ENCODE data around the gene ATRNL1. TPM values are rescaled to one million over a fixed set of nuclear protein-coding genes. Genes with fewer than 3 reads are reported as not detected.

The ATRNL1 gene
- total and polyA plus RNA-seq, 2 of the 8 experiments (the other 6 are each of a cell fraction or from before 2014, with no cell fraction given) = 5.1 to 17.6 TPM

DNA sequence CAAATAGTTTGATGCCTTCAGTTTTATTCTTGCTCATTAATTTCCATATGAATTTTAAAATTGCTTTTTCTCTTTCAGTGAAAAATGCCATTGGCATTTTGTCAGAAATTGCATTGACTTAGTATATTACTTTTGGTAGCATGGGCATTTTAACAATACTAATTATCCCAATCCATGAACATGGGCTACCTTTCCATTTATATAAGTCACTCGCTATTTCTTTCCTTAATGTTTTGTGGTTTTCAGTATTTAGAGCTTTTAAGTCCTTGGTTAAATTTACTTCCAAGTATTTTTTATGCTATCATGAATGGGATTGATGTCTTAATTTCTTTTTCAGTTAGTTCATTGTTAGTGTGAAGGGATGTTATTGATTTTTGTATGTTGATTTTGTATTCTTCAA lies 297.4 kb downstream of the ATRNL1 start:
- FAIRE-seq = no peak
- POLR2A ChIA-PET (ENCODE audit: partially characterized antibody) = no interaction called here
- CTCF ChIA-PET (ENCODE audit: partially characterized antibody) = no interaction called here
- TF ChIP-seq, protein P1, sequence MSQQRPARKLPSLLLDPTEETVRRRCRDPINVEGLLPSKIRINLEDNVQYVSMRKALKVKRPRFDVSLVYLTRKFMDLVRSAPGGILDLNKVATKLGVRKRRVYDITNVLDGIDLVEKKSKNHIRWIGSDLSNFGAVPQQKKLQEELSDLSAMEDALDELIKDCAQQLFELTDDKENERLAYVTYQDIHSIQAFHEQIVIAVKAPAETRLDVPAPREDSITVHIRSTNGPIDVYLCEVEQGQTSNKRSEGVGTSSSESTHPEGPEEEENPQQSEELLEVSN (IDR thresholded peaks at IDR 0.05) = no peak
- TF ChIP-seq CBX8 (IDR thresholded peaks at IDR 0.05; ENCODE audit: borderline replicate concordance, low read depth, low read length) (no peak), KDM1A (IDR thresholded peaks at IDR 0.05; ENCODE audit: borderline replicate concordance, low read length) (no peak), SAP30 (IDR thresholded peaks at IDR 0.05; ENCODE audit: insufficient read depth, insufficient replicate concordance, low read length) (no peak), CEBPB (IDR thresholded peaks at IDR 0.05; ENCODE audit: low read depth, low read length) (no peak), MAFK (IDR thresholded peaks at IDR 0.05; ENCODE audit: low read depth, low read length) (no peak), JUN (IDR thresholded peaks at IDR 0.05; ENCODE audit: low read depth, low read length) (no peak), BACH1 (IDR thresholded peaks at IDR 0.05; ENCODE audit: low read length) (no peak), CHD1 (IDR thresholded peaks at IDR 0.05; ENCODE audit: low read depth, low read length) (no peak), EP300 (IDR thresholded peaks at IDR 0.05; ENCODE audit: borderline replicate concordance in 1 of 2, low read depth in 2 of 2, low read length in 2 of 2) (no peak)
- TF ChIP-seq, protein P2, sequence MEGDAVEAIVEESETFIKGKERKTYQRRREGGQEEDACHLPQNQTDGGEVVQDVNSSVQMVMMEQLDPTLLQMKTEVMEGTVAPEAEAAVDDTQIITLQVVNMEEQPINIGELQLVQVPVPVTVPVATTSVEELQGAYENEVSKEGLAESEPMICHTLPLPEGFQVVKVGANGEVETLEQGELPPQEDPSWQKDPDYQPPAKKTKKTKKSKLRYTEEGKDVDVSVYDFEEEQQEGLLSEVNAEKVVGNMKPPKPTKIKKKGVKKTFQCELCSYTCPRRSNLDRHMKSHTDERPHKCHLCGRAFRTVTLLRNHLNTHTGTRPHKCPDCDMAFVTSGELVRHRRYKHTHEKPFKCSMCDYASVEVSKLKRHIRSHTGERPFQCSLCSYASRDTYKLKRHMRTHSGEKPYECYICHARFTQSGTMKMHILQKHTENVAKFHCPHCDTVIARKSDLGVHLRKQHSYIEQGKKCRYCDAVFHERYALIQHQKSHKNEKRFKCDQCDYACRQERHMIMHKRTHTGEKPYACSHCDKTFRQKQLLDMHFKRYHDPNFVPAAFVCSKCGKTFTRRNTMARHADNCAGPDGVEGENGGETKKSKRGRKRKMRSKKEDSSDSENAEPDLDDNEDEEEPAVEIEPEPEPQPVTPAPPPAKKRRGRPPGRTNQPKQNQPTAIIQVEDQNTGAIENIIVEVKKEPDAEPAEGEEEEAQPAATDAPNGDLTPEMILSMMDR (IDR thresholded peaks at IDR 0.05; ENCODE audit: control extremely low read depth in 1 of 3, insufficient read depth in 1 of 3, low read depth in 1 of 3, low read length in 3 of 3) = no peak

More for the DNA sequence above, 297.4 kb downstream of the ATRNL1 start:
- Histone ChIP-seq H4K20me1 (replicated peaks in 1 of 2; ENCODE audit: control insufficient read depth in 1 of 2, insufficient read depth in 2 of 2, low read length in 2 of 2) (no peaks in the 10 kb centered on the region), H2AK5ac (ENCODE audit: low read depth, low read length) (no peak overlapping the region), H3K27ac (ENCODE audit: low read depth, low read length) (no peak overlapping the region), H3K9me3 (ENCODE audit: insufficient read depth in 2 of 2, low read depth in 1 of 2, low read length in 1 of 2) (no peaks in the 10 kb centered on the region), H2BK15ac (ENCODE audit: low read length) (no peak overlapping the region), H2BK5ac (ENCODE audit: low read depth, low read length) (no peak overlapping the region), H3K4ac (replicated peaks; ENCODE audit: insufficient read length, low read depth, low read length) (no peak overlapping the region), H3K4me2 (ENCODE audit: insufficient read depth in 1 of 2, low read depth in 2 of 2, low read length in 2 of 2) (no peak overlapping the region), H3K79me1 (ENCODE audit: low read depth, low read length) (no peaks in the 10 kb centered on the region), H3K36me3 (ENCODE audit: control insufficient read depth in 2 of 4, insufficient read depth in 4 of 4, low read length in 3 of 4) (no peaks in the 10 kb centered on the region), H3K18ac (ENCODE audit: extremely low read depth, low read length) (no peak overlapping the region), H2BK120ac (replicated peaks; ENCODE audit: low read depth, low read length) (no peak overlapping the region), H3K4me3 (ENCODE audit: extremely low read depth in 1 of 4, insufficient read depth in 2 of 4, low read depth in 3 of 4, low read length in 4 of 4) (no peak overlapping the region), H3K14ac (ENCODE audit: insufficient read length) (no peak overlapping the region), H3K23me2 (ENCODE audit: low read depth, low read length) (no peaks in the 10 kb centered on the region), H3K56ac (replicated peaks; ENCODE audit: insufficient read length, low read depth, low read length) (no peak overlapping the region), H4K91ac (replicated peaks; ENCODE audit: insufficient read length, low read length) (no peak overlapping the region), H3K79me2 (ENCODE audit: control insufficient read depth in 1 of 2, insufficient read depth in 2 of 2, low read length in 2 of 2) (no peaks in the 10 kb centered on the region), H3K9ac (replicated peaks in 1 of 4; ENCODE audit: extremely low read depth in 1 of 4, low read depth in 3 of 4, low read length in 3 of 4) (no peak overlapping the region), H4K5ac (ENCODE audit: insufficient read length, low read depth, low read length) (no peak overlapping the region), H3K4me1 (replicated peaks in 1 of 4; ENCODE audit: control insufficient read depth in 3 of 4, insufficient read depth in 4 of 4, low read length in 3 of 4) (peaks cover 0 to 2% (median 0%) of the 10 kb centered on the region in 4 experiments; a peak in 1 of 7 replicates), H3K27me3 (replicated peaks in 1 of 4; ENCODE audit: control insufficient read depth in 3 of 4, extremely low read depth in 1 of 4, insufficient read depth in 3 of 4, low read length in 3 of 4) (peaks cover 0 to 2% (median 0%) of the 10 kb centered on the region in 4 experiments; a peak in 1 of 7 replicates), H3K23ac (ENCODE audit: insufficient read length) (no peak overlapping the region), H4K8ac (ENCODE audit: extremely low read depth, insufficient read depth, low read length) (no peak overlapping the region), H2BK20ac (ENCODE audit: low read length) (no peak overlapping the region), H2BK12ac (ENCODE audit: low read depth, low read length) (no peak overlapping the region), H2AFZ (ENCODE audit: low read length) (no peak overlapping the region)
- WGBS, 2 experiments (ENCODE audit: extremely low coverage in 1 of 2, insufficient coverage in 1 of 2, insufficient read length in 1 of 2, insufficient replicate concordance in 2 of 2, low coverage in 1 of 2, low lambda C conversion rate in 2 of 2, missing lambda C conversion rate in 1 of 2) = 92% methylated on average over 1 of the region's 1 CpG; no CpG with 5 or more reads in 1 of the 2 experiments
- DNase-seq (ENCODE audit: low read depth in 1 of 2, low spot score in 2 of 2) = no peak

Measured in H1 (cell line).